Activated T-cell treated with anti-CD3 and anti-CD28 coated beads, Interleukin-2, amount 50 U/mL, for 24 hours (primary cell): Measurements from ENCODE around the gene ENDOV.
"Not testable (repeated sequence)": the region's sequence is repeated elsewhere in the genome, so short reads cannot be mapped to it uniquely, and the experiment has no call there.

ENCODE experiments used
- DNase-seq: peaks from one replicate; pipeline ENCODE4 v3.0.0-alpha.2; 2020
- H3K27ac Mint-ChIP-seq: 2 replicates; pipeline ENCODE4 v1.8.0; 2020; ENCODE audit warnings: mild to moderate bottlenecking, mixed read lengths
- H3K27me3 Mint-ChIP-seq: 2 replicates; pipeline ENCODE4 v1.8.0; 2020; ENCODE audit warnings: mixed read lengths
- H3K36me3 Mint-ChIP-seq: 2 replicates; pipeline ENCODE4 v1.8.0; 2020; ENCODE audit warnings: low read depth, mixed read lengths
- H3K4me1 Mint-ChIP-seq: 2 replicates; pipeline ENCODE4 v1.8.0; 2020; ENCODE audit warnings: low read depth, mixed read lengths
- H3K4me3 Mint-ChIP-seq: 2 replicates; pipeline ENCODE4 v1.8.0; 2020; ENCODE audit warnings: mild to moderate bottlenecking, moderate library complexity, mixed read lengths
- H3K9me3 Mint-ChIP-seq: 2 replicates; pipeline ENCODE4 v1.8.0; 2020; ENCODE audit warnings: mixed read lengths

The ENDOV gene

DNA sequence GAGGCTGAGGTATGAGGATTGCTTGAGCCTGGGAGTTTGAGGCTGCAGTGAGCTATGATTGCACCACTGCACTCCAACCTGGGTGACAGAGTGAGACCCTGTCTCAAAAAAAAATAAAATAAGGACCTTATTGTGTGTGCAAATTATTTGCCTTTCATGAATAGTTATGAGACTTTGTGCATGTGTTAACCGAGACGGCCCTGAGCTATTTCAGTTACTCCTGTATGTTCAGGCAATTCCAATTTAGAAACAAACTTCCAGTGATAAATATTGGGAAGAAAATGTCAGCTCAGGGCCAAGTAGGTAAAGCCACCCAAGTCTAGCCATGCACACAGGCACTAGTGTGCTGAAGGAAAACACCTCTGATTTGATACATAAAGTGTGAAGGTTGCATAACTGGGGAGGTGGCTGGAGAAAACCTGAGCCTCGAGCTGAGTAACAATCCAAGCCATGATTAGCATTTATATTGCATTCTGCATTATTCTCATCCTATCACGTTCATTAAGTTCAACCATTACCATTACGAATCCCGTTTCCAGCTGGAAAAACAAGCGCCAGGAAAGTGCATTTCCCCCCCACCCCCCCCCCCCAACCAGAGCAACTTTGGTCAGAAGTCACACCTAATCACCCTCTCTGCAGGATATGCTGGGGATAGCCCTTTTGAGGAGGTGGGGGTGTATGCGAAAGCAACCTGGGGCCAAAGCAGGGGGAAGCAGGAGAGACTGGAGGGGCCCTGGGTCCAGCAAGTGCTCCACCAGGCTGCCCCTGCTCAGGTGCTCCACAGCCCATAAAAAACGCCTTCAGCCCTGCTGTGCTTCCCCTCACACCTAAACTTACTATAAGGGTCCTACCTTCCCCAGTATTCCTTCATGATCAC, 18.6 kb upstream of the ENDOV start:
- H3K9me3 Mint-ChIP-seq: no peaks in the 10 kb centered on the region
- peak overlapping the region; percentile 76 for H3K27ac Mint-ChIP-seq
- H3K27me3 Mint-ChIP-seq: no peaks in the 10 kb centered on the region
- no peak for DNase-seq
- H3K4me1 Mint-ChIP-seq: peaks cover 1% of the 10 kb centered on the region
- H3K36me3 Mint-ChIP-seq: peaks cover 50% of the 10 kb centered on the region
- no peak overlapping the region for H3K4me3 Mint-ChIP-seq

- H3K27ac Mint-ChIP-seq: peak overlapping the region; percentile 76
- H3K9me3 Mint-ChIP-seq: no peaks in the 10 kb centered on the region
- peaks cover 44% of the 10 kb centered on the region for H3K36me3 Mint-ChIP-seq
- H3K4me1 Mint-ChIP-seq: peaks cover 1% of the 10 kb centered on the region
- H3K4me3 Mint-ChIP-seq: no peak overlapping the region
- DNase-seq: no peak
- H3K27me3 Mint-ChIP-seq: no peaks in the 10 kb centered on the region
Measured at GRCh38 chr17:80397034-80397387, 18.0 kb upstream of the ENDOV start.

DNA sequence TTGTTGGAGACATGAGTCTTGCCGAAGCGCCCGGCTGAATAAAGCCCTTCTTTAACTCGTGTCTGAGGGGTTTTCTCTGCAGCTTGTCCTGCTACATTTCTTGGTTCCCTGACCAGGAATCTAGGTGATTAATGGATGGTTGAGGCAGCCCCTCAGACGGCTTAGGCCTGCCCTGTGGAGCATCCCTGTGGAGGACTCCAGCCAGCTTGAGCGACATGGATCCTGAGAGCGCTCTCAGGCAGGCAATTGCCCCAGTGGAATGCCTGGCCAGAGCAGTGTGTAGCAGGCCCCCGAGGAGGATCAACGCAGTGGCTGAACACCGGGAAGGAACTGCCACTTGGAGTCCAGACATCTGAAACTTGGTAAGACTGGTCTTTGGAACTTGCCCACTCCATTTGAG, 17.3 kb upstream of the ENDOV start:
- H3K27me3 Mint-ChIP-seq: no peaks in the 10 kb centered on the region
- peaks cover 1% of the 10 kb centered on the region for H3K4me1 Mint-ChIP-seq
- H3K27ac Mint-ChIP-seq: peak overlapping the region; percentile 30
- peaks cover 37% of the 10 kb centered on the region for H3K36me3 Mint-ChIP-seq
- DNase-seq: no peak
- H3K4me3 Mint-ChIP-seq: no peak overlapping the region
- no peaks in the 10 kb centered on the region for H3K9me3 Mint-ChIP-seq

GRCh38 chr17:80401086-80401485, 13.9 kb upstream of the ENDOV start:
- H3K27me3 Mint-ChIP-seq, DNase-seq, H3K27ac Mint-ChIP-seq: not testable (repeated sequence)

GRCh38 chr17:80402102-80402501, 12.9 kb upstream of the ENDOV start:
- H3K36me3 Mint-ChIP-seq, H3K4me1 Mint-ChIP-seq, H3K4me3 Mint-ChIP-seq, H3K9me3 Mint-ChIP-seq, H3K27me3 Mint-ChIP-seq, H3K27ac Mint-ChIP-seq, DNase-seq: not testable (repeated sequence)

More at GRCh38 chr17:80401086-80401485, 13.9 kb upstream of the ENDOV start:
- not testable (repeated sequence) for H3K9me3 Mint-ChIP-seq, H3K36me3 Mint-ChIP-seq, H3K4me3 Mint-ChIP-seq, H3K4me1 Mint-ChIP-seq

DNA sequence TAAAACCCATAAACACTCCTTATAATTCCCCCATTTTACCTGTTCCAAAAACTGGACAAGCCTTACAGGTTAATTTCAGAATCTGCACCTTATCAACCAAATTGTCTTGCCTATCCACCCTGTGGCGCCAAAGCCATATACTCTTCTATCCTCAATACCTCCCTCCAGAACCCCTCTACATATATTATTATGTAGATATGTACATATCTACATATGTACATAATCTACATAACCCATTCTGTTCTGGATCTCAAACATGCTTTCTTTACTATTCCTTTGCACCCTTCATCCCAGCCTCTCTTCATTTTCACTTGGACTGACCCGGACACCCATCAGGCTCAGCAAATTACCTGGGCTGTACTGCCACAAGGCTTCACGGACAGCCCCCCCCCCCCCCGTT, 12.0 kb upstream of the ENDOV start:
- H3K9me3 Mint-ChIP-seq: no peaks in the 10 kb centered on the region
- DNase-seq: no peak

GRCh38 chr17:80406146-80406545, 8.8 kb upstream of the ENDOV start:
- H3K4me3 Mint-ChIP-seq: no peak overlapping the region
- H3K36me3 Mint-ChIP-seq: no peaks in the 10 kb centered on the region
- H3K27me3 Mint-ChIP-seq: peaks cover 6% of the 10 kb centered on the region
- DNase-seq: no peak
- H3K27ac Mint-ChIP-seq: no peak overlapping the region
- peaks cover 3% of the 10 kb centered on the region for H3K4me1 Mint-ChIP-seq
- no peaks in the 10 kb centered on the region for H3K9me3 Mint-ChIP-seq

More for the DNA sequence above, 12.0 kb upstream of the ENDOV start:
- no peak overlapping the region for H3K27ac Mint-ChIP-seq
- no peaks in the 10 kb centered on the region for H3K27me3 Mint-ChIP-seq
- no peaks in the 10 kb centered on the region for H3K36me3 Mint-ChIP-seq
- no peaks in the 10 kb centered on the region for H3K4me1 Mint-ChIP-seq
- H3K4me3 Mint-ChIP-seq: no peak overlapping the region

- H3K9me3 Mint-ChIP-seq, H3K4me3 Mint-ChIP-seq, H3K4me1 Mint-ChIP-seq, DNase-seq, H3K36me3 Mint-ChIP-seq, H3K27ac Mint-ChIP-seq: not testable (repeated sequence)
- H3K27me3 Mint-ChIP-seq: peaks cover 12% of the 10 kb centered on the region
Measured at GRCh38 chr17:80407917-80408316, 7.0 kb upstream of the ENDOV start.

GRCh38 chr17:80408872-80409271, 6.1 kb upstream of the ENDOV start:
- H3K9me3 Mint-ChIP-seq: no peaks in the 10 kb centered on the region
- no peaks in the 10 kb centered on the region for H3K36me3 Mint-ChIP-seq
- H3K27ac Mint-ChIP-seq: no peak overlapping the region
- peaks cover 3% of the 10 kb centered on the region for H3K4me1 Mint-ChIP-seq
- peaks cover 20% of the 10 kb centered on the region for H3K27me3 Mint-ChIP-seq
- no peak for DNase-seq
- no peak overlapping the region for H3K4me3 Mint-ChIP-seq

GRCh38 chr17:80409626-80410025, 5.3 kb upstream of the ENDOV start:
- no peak overlapping the region for H3K4me3 Mint-ChIP-seq
- no peak for DNase-seq
- H3K27me3 Mint-ChIP-seq: peaks cover 28% of the 10 kb centered on the region
- H3K27ac Mint-ChIP-seq: no peak overlapping the region
- peaks cover 10% of the 10 kb centered on the region for H3K4me1 Mint-ChIP-seq
- H3K36me3 Mint-ChIP-seq: no peaks in the 10 kb centered on the region
- H3K9me3 Mint-ChIP-seq: no peaks in the 10 kb centered on the region

DNA sequence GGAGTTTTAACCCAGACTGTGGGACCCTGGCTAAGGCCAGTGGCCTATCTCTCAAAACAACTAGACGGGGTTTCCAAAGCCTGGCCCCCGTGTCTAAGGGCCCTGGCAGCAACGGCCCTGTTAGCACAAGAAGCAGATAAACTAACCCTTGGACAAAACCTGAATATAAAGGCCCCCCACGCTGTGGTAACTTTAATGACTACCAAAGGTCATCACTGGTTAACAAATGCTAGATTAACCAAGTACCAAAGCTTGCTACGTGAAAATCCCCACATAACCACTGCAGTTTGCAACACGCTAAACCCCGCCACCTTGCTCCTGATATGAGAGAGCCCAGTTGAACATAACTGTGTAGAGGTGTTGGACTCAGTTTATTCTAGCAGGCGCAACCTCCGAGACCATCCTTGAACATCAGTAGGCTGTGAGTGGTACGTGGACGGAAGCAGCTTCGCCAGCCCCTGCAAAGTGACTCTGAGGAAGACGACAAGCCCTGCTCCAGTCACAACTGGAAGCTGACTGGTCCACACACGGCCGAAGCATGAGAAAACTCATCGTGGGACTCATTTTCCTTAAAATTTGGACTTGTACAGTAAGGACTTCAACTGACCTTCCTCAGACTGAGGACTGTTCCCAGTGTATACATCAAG, 4.4 kb upstream of the ENDOV start:
- not testable (repeated sequence) for H3K36me3 Mint-ChIP-seq, H3K27ac Mint-ChIP-seq, H3K9me3 Mint-ChIP-seq, H3K4me3 Mint-ChIP-seq, DNase-seq
- H3K27me3 Mint-ChIP-seq: peaks cover 28% of the 10 kb centered on the region
- H3K4me1 Mint-ChIP-seq: peaks cover 13% of the 10 kb centered on the region

DNA sequence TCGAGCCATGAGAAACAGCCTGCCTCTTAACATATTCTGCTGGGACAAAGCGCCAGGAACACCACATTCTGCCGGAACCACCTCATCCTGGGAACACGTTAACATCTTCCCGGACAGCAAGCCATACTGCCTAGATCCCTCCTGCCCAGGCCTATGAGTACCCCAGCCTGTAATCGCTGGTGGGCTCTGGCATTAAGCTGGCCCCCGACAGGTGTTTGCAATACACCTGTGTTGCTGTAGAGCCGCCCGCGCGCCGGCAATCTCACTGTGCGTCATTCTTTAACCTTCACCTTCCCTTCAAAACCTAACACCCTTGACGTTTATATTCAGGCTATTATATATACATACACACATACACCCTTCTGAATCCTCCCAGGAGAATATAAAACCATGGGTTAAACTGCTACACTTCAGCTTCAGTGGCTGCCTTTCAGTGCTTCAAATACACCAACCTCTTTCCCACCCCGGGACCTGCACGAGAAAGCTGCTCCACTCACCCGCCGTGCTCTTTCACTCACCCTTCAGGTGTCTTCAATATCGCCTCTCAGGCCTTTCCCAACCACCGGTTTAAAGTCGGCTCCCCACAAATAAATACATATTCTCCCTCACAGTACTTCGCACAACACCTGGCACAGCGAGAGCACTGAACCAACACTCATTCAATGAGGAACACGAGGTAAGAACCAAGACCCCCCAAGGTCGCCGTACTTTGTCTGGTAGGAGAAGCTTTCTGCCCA, 1.0 kb upstream of the ENDOV start:
- Mint-ChIP-seq H3K27me3 (peaks cover 28% of the 10 kb centered on the region), H3K9me3 (no peaks in the 10 kb centered on the region), H3K4me3 (peak overlapping the region; percentile 88), H3K4me1 (peaks cover 28% of the 10 kb centered on the region), H3K27ac (peak overlapping the region; percentile 93), H3K36me3 (peaks cover 21% of the 10 kb centered on the region)
- no peak for DNase-seq

- DNase-seq: no peak
- Mint-ChIP-seq H3K27ac (peak overlapping the region; percentile 93), H3K4me1 (peaks cover 26% of the 10 kb centered on the region), H3K9me3 (no peaks in the 10 kb centered on the region), H3K4me3 (peak overlapping the region; percentile 88), H3K27me3 (peaks cover 24% of the 10 kb centered on the region), H3K36me3 (peaks cover 21% of the 10 kb centered on the region)
Measured at GRCh38 chr17:80414508-80414802, 512 bp upstream of the ENDOV start.

GRCh38 chr17:80415626-80416137, 715 bp downstream of the ENDOV start:
- Mint-ChIP-seq H3K36me3 (peaks cover 24% of the 10 kb centered on the region), H3K9me3 (no peaks in the 10 kb centered on the region), H3K27me3 (peaks cover 22% of the 10 kb centered on the region), H3K4me1 (peaks cover 26% of the 10 kb centered on the region), H3K4me3 (peak overlapping the region; percentile 88), H3K27ac (peak overlapping the region; percentile 93)
- DNase-seq: no peak
